ENCODE measurements around the gene COBL. TPM values are rescaled to one million over a fixed set of nuclear protein-coding genes. Genes with fewer than 3 reads are reported as not detected.

COBL gene, protein sequence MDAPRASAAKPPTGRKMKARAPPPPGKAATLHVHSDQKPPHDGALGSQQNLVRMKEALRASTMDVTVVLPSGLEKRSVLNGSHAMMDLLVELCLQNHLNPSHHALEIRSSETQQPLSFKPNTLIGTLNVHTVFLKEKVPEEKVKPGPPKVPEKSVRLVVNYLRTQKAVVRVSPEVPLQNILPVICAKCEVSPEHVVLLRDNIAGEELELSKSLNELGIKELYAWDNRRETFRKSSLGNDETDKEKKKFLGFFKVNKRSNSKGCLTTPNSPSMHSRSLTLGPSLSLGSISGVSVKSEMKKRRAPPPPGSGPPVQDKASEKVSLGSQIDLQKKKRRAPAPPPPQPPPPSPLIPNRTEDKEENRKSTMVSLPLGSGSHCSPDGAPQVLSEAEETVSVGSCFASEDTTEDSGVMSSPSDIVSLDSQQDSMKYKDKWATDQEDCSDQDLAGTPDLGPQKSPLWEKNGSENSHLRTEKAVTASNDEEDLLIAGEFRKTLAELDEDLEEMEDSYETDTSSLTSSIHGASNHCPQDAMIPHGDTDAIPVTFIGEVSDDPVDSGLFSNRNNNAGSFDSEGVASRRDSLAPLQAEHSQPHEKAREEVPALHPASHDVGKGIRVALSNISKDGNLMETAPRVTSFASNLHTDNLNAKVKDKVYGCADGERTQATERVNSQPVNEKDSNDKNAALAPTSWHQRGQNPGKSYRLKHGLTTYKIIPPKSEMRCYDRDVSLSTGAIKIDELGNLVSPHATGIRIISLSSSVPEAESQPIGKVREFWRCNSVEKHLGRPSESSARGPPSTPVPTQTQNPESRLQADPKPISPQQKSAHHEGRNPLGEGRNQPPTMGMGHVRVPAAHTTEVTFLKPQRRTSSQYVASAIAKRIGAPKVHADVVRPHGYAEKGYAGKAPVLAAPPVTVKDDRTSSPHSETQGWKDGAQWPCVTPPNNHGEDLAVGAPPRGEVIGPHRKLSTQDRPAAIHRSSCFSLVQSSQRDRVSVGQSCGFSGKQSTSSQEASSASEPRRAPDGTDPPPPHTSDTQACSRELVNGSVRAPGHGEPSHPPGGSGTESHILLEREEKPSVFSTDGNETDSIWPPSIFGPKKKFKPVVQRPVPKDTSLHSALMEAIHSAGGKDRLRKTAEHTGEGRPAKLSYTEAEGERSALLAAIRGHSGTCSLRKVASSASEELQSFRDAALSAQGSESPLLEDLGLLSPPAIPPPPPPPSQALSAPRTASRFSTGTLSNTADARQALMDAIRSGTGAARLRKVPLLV
- total RNA-seq (2013), result not detected
- polyA plus RNA-seq (not detected), polyA minus RNA-seq (not detected in 2 replicates), total RNA-seq (0 to 4.2 (median 0.17) reads per million in 11 experiments)

DNA sequence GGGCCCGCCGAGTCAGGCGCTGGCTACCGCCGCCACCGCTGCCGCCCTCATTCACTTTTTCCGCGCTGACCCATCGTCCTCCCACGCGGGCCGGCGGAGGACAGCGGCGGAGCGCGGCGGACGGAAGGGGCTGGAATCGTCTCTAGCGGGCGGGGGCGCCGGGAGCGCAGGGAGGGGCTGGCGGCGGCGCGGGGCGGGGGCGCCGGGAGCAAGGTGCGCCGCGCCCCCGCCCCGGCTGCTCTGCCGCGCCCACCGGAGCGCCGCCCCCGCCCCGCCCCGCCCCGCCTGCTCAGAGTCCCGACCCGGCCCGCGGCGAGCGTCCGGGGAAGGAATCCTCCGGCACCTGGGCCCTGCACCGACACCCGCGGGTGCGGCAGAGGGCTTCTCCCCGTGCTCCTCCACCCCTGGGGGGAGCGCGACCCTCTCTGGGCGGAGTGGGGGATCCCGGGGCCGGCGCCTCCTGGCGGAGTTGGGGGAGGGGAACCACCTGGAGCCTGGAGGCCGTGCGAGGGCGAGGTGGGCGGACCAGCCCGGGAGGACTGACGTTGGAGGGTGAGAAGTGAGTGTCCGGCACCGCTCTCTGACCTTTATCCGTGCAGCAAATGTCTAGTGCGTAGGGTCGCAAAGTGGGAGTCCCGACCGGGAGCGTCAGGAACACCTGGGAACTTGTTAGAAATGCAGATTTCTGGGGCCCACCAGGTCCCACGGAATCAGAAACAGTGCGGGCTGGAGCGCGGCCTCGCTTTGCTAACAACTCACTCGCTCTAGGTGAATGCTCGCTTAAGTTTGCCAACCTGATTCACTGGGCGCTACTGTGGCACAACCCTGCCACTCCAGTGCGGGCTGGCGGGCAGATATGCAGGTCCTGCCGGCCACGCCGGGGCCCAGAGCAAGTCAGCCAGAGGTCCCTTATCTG, at the start of gene COBL:
Gene COBL, minus strand, starts transcription at position 144 of the 916 bp plus-strand sequence. CDS start 176 bp downstream, outside the sequence.
- Mint-ChIP-seq H3K9me3 (peaks cover 0 to 15% (median 4%) of the 10 kb centered on the region in 7 donors), H3K27ac (no peak within 1 kb of the TSS), H3K27me3 (ENCODE audit: low read depth in 3 of 3) (peaks cover 60 to 68% (median 61%) of the 10 kb centered on the region in 3 donors), H3K4me3 (peak within 1 kb of the TSS; percentile 58 to 83), H3K36me3 (no peaks in the 10 kb centered on the region), H3K4me1 (peaks cover 9% of the 10 kb centered on the region)
- H3K4me1 ChIP-seq (ENCODE audit: control insufficient read depth in 1 of 2, insufficient read depth in 2 of 2, low read length in 2 of 2), result peaks cover 0 to 9% of the 10 kb centered on the region in 2 donors
- no peak within 1 kb of the TSS for H2AFZ ChIP-seq (ENCODE audit: insufficient read depth, low read depth, low read length, poor library complexity, severe bottlenecking)
- no peaks in the 10 kb centered on the region for H4K20me1 ChIP-seq (ENCODE audit: insufficient read depth, low read length)
- no peak within 1 kb of the TSS for H3K27ac ChIP-seq (ENCODE audit: low read depth in 1 of 2, low read length in 2 of 2)
- WGBS (ENCODE audit: insufficient coverage), result 3% methylated on average over 87 of the region's 94 CpGs
- peaks cover 29 to 65% of the 10 kb centered on the region in 2 donors for H3K27me3 ChIP-seq (ENCODE audit: control insufficient read depth in 2 of 2, insufficient read depth in 2 of 2, low read length in 2 of 2)
- H3K9me3 ChIP-seq (replicated peaks in 1 of 2; ENCODE audit: control insufficient read depth in 1 of 2, insufficient read depth in 1 of 2, low read length in 2 of 2), result peaks cover 0 to 4% of the 10 kb centered on the region in 2 donors
- H3K4me2 ChIP-seq (replicated peaks; ENCODE audit: extremely low read depth, low read length, poor library complexity, severe bottlenecking), result peak within 1 kb of the TSS; percentile 46
- no peaks in the 10 kb centered on the region for H3K36me3 ChIP-seq (replicated peaks in 1 of 2; ENCODE audit: control insufficient read depth in 1 of 2, insufficient read depth in 2 of 2, low read length in 2 of 2)
- H3K9ac ChIP-seq (ENCODE audit: insufficient read depth, low read length, poor library complexity, severe bottlenecking), result no peak within 1 kb of the TSS
- DNase-seq, result no peak
- intact Hi-C loops (cut with micrococcal nuclease), result no loop called here
- TF ChIP-seq, protein P1, sequence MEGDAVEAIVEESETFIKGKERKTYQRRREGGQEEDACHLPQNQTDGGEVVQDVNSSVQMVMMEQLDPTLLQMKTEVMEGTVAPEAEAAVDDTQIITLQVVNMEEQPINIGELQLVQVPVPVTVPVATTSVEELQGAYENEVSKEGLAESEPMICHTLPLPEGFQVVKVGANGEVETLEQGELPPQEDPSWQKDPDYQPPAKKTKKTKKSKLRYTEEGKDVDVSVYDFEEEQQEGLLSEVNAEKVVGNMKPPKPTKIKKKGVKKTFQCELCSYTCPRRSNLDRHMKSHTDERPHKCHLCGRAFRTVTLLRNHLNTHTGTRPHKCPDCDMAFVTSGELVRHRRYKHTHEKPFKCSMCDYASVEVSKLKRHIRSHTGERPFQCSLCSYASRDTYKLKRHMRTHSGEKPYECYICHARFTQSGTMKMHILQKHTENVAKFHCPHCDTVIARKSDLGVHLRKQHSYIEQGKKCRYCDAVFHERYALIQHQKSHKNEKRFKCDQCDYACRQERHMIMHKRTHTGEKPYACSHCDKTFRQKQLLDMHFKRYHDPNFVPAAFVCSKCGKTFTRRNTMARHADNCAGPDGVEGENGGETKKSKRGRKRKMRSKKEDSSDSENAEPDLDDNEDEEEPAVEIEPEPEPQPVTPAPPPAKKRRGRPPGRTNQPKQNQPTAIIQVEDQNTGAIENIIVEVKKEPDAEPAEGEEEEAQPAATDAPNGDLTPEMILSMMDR (IDR thresholded peaks at IDR 0.05), result no peak
- H3K79me2 ChIP-seq (ENCODE audit: insufficient read depth, low read length), result no peaks in the 10 kb centered on the region
- no peak within 1 kb of the TSS for H3K4me3 ChIP-seq (replicated peaks in 1 of 3; ENCODE audit: low read depth in 2 of 3, low read length in 3 of 3)

All from CD14-positive monocyte (primary cell).